Left hindlimb (tissue), 1 donor: ENCODE results near the gene LRRK1.

Source experiments
- DNase-seq: peaks from one replicate; pipeline ENCODE4 v3.0.0-alpha.2; 2018

LRRK1 gene

DNA sequence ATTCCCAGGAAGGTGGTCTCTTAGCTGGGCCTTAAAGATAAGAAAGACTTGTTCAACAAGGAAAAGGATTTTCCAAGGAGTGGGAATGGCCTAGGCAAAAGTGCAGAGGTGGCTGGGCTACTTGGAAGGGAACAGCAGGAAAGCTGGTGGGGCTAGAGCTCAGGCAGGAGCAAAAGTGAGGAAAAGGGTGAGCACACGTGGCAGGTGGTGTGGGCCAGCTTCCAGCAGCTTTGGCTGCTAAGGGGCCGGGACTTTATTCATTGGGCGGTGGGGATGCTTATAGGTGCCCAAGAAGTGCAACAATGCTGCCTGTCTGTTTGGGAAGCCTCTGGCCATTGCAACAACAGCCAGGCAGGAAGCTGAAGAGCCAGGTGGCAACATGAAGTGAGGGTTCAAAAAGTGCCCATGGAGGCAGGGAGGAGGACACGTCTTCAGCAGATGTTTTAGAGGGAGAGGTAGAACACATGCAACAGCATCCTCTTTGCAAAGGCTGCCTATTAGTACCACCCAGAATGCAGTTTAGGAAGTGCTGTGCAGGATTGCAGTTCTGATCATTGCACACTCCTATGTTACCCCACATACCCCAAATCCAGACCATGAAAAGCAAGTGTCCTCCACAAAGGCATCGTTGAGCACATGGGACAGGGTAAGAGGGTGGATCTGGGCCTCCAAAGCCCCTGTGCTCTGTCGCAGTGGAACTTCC, 25.7 kb upstream of the LRRK1 start:
- no peak for DNase-seq

DNA sequence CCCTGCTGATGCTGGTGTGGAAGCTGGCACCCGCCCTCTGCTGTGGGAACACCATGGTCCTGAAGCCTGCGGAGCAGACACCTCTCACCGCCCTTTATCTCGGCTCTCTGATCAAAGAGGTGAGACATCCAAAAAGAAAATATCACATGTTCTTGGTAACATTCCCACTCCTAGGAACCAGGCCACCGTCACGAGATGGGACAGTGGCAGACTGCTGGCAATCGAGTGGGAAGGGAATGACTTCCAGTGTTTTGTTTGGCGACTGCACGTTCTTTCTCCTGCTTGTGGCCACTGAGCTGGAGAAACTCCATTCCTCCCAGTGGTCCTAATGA, 25.2 kb upstream of the LRRK1 start:
- no peak for DNase-seq

DNA sequence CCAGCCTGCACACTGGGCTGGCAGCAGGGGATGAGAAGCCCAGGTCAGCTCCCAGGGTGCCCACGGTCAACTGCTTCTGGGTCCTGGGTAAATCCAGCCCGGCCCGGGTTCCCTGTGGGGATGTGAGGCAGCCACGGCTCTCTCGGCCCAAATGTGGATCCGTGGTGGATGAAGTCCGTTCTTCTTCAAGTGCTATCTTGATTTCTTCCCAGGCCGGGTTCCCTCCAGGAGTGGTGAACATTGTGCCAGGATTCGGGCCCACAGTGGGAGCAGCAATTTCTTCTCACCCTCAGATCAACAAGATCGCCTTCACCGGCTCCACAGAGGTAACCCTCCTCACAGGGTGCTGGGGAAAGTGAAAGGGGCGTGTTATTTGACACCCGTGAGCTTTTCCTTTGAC, 23.4 kb upstream of the LRRK1 start:
- no peak for DNase-seq

- no peak for DNase-seq
Measured at GRCh38 chr15:100897221-100898151, 21.7 kb upstream of the LRRK1 start.

GRCh38 chr15:100898152-100898490, 21.0 kb upstream of the LRRK1 start:
- no peak for DNase-seq

DNA sequence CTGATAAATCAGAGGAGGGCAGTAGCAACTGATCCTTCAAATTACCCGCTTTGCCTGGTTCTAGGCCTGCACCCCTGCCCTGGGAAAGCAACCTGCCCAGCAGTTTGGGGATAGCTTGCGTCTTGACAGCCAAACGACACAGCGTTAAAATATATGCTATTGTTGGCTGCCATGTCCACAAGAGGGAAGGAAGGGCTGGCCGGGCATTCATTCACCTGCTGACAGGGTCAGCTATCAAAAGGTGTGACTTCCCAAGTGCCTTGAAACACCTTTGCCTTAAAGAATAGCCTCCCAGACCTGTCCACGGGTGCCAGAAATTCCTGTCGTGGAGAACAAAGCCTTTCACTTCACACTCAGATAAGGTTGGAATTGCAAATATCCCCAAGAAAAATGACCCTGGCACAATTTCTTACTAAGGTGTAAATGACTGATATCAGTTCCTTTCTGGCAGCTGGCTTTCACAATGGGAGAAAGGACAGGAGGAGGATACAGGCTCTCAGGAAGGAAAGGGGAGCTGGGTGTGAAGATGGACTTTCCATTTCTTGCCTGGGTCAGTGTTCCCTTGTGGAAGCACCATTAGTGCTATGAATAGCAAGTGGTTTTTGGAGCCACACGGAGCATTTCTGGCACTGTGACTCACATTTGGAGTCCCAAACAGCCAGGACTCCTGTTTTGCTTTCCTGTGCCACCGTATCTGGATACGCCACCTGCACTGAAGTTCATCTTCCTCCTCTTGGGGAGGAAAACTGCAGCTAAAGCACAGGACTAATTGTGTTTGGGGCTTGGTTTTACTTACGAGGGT, 20.3 kb upstream of the LRRK1 start:
- DNase-seq = no peak

- no peak for DNase-seq
Measured at GRCh38 chr15:100899601-100900000, 19.6 kb upstream of the LRRK1 start.

DNA sequence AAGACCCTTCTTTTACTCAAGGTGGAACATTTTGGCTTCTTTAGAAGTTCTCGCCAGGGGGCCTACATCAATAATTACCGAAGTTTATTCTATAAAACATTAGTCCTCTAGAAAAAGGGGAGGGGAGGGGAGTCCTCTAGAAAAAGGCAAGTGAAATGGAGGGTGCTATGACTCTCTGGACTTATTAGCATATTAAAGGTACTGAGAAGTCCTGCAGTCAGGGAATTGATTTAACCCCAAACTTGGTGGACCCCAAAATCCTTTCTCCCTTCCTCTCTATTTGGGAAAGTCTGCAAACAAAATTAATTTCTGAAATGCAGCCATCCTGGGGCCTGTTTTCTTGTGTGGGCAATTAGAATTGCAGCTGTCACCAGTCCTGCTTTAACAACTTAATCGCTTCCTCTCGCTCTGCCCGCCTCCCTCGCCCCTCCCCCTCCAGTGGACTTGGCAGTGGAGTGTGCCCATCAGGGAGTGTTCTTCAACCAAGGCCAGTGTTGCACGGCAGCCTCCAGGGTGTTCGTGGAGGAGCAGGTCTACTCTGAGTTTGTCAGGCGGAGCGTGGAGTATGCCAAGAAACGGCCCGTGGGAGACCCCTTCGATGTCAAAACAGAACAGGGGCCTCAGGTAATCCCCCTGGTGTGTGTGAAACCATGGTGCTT, 18.9 kb upstream of the LRRK1 start:
- DNase-seq = peak; percentile 58

DNA sequence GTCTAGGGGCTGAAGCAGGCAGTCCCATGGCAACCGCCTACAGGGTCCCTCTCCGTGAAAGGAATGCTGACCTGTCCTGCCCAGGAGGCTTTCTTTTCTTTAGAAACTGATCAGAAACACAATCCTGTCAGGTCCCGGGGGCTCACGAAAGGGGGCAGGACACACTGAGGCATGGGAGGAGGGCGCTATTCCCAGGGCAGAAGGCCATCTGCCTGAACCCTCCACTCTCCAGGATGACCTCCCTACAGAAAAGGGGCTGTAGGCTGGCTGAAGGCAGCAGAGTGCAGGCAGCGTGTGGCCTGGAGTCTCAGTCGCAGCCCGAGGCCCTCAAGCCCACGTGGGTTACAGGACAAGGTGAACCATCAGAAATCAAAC, 18.4 kb upstream of the LRRK1 start:
- DNase-seq = no peak

- no peak for DNase-seq
Measured at GRCh38 chr15:100901296-100901695, 17.9 kb upstream of the LRRK1 start.

DNA sequence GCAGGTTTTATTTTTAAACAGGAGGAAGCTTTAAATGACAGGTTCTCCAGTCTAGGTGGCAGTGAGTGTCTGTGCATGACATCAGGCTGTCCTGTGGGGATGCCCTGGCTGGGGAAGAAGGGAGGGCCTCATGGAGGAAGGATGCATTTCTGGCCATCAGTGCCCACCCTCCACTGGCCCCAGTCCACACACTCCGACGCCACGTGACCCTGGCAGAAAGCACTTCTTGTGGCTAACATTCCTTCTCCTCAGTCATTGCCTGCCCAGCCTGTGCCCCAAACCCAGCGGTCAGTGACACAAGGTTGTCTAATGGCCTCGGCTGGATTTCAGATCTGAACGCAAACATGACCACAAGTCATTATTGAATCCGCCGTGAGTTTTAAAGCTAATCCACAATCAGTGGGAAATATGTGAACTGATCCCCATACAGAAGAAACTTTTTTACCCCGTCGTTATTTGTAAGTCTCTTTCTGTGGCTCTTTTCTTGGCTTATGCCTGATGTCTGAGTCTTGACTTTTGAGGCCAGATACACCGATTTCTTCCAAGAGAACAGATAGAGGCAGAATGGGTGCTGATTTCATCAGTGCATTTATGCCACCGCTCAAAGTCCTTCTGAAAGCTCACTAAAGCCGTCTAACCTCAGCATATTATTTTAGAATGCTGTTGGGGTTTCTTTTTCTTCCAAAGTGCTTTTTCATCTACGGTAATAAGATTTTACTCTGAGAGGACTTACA, 17.3 kb upstream of the LRRK1 start:
- DNase-seq = peak; percentile 68

DNA sequence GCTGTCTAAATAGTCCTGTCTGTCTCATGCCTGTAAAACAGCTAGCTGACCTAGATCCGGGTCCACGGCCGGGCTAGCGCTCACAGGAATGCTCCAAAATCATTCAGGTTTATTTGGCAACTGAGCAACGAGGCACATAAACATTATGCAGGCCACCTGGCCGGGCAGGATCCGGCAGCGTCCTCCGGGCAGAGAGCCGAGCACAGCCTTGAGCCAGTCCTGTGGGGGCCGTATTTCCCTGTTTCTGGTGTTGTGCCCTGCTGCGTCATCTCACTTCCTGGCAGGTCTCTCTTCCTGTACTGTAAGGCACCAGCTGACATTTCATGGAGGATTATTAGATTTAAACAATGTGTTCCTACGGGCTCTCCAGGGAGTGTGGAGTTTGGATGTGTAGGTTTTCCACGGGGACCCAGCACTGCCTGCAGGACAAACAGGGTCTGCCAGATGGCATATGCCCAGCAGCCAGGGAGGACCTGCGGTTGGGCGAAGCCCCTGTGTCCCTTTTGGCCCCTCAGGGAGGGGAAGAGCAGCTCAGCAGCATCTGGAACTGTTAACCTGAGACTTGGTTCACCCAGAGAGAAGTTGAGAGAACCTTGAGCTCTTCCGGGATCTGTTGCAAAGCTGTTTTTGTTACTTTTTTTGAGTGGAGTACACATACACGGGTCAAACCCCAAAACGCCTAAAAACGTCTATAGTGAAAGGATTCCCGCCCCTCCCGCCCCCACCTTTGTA, 16.6 kb upstream of the LRRK1 start:
- peak; percentile 93 for DNase-seq

DNA sequence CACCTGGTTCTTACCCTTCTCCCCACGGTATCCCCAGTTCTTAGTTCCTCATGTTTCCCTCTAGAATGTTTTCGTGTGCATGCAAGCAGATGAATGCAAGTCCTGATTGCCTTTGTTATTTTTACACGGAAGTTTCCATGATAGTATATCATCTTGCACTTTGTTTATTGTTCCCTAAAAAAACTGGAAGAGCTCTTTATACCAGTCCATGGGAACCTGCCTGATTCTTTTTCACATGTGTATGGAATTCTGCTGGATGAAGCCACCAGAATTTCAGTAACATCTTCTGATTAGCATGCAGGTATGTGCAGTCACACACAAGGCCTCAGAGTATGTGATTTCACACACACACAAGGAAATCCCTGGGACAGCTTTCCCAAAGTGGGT, 16.0 kb upstream of the LRRK1 start:
- no peak for DNase-seq

DNA sequence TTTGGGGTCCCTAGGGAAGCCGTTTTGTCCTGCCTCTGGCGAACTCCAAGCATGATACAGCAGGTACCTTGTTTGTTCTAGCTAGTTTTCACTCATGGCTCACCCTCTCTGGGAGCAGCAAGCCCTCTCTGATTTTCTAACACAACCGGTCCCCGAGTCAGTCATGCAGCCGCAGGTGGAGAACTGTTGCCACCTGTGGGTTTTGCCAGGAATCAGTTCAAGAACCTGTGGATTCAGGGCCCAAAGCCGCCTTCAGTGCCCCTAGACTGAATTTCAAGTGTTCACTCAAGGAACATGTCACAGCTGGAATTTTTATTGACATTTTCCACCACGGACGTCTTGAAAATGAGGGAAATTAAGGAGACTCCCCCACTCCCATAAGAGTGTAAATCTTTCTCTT, 13.3 kb upstream of the LRRK1 start:
- DNase-seq = no peak

GRCh38 chr15:100908466-100908865, 10.7 kb upstream of the LRRK1 start:
- no peak for DNase-seq

GRCh38 chr15:100909565-100909964, 9.6 kb upstream of the LRRK1 start:
- peak; percentile 54 for DNase-seq

GRCh38 chr15:100909989-100910955, 8.9 kb upstream of the LRRK1 start:
- DNase-seq = peak; percentile 59

GRCh38 chr15:100911086-100911485, 8.1 kb upstream of the LRRK1 start:
- DNase-seq = no peak

GRCh38 chr15:100913961-100914360, 5.2 kb upstream of the LRRK1 start:
- no peak for DNase-seq

DNA sequence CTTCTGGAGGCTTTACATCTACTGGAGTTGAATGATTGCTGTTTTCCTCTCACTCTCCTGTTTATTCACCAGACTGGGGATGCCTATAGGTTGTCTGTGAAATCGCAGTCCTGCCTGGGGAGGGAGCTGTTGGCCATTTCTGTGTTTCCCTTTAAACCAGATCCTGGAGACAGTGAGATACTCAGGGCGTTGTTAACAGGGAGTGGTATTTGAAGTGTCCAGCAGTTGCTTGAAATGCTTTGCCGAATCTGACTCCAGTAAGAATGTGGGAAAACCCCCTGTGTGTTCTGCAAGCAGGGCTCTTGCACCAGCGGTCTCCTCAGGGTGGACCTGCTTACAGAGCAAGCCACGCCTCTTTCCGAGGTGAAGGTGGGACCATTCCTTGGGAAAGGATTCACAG, 4.3 kb upstream of the LRRK1 start:
- DNase-seq = no peak
